GM23338 (cell line): ENCODE results near the gene SNN. TPM values are rescaled to one million over a fixed set of nuclear protein-coding genes. Genes with fewer than 3 reads are reported as not detected.

Experiments used
- ATAC-seq: fragments of 200-7000 bp; cut with Tn5 transposase; 3 replicates; pipeline ENCODE4 v1.9.1; 2020
- DNase-seq: peaks from one replicate; pipeline ENCODE4 v3.0.0-alpha.2; 2015; ENCODE audit warnings: low spot score
- H2AFZ ChIP-seq: fragments of 200-600 bp; sonication (generic); 2 replicates; pipeline ENCODE4 v1.8.0; 2016; ENCODE audit warnings: antibody characterized with exemption, mild to moderate bottlenecking, moderate library complexity
- H3F3A ChIP-seq: fragments of 200-600 bp; sonication (generic); replicated peaks from 2 replicates; pipeline ENCODE4 v1.8.0; 2017; ENCODE audit warnings: antibody characterized with exemption, mixed run types, low read depth
- H3K27ac ChIP-seq: fragments of 200-600 bp; sonication (generic); 2 replicates; pipeline ENCODE4 v1.6.1; 2016; ENCODE audit warnings: low read depth
- H3K27me3 ChIP-seq: fragments of 200-600 bp; sonication (generic); 2 replicates; pipeline ENCODE4 v1.8.0; 2016; ENCODE audit warnings: mild to moderate bottlenecking, mixed run types, moderate library complexity; ENCODE audit not compliant: insufficient read depth
- H3K36me3 ChIP-seq: fragments of 200-600 bp; sonication (generic); 2 replicates; pipeline ENCODE4 v1.8.0; 2016; ENCODE audit warnings: mild to moderate bottlenecking; ENCODE audit not compliant: insufficient read depth
- H3K4me1 ChIP-seq: fragments of 200-600 bp; sonication (generic); 2 replicates; pipeline ENCODE4 v1.8.0; 2016; ENCODE audit warnings: mild to moderate bottlenecking, moderate library complexity; ENCODE audit not compliant: insufficient read depth
- H3K4me2 ChIP-seq: fragments of 200-600 bp; sonication (generic); 2 replicates; pipeline ENCODE4 v1.7.1; 2017; ENCODE audit warnings: mixed run types
- H3K4me3 ChIP-seq: fragments of 200-600 bp; sonication (generic); 2 replicates; pipeline ENCODE4 v1.6.1; 2016; ENCODE audit warnings: mixed run types
- H3K79me2 ChIP-seq: fragments of 200-600 bp; sonication (generic); replicated peaks from 2 replicates; pipeline ENCODE4 v1.8.0; 2017; ENCODE audit warnings: mild to moderate bottlenecking; ENCODE audit not compliant: insufficient read depth
- H3K9me2 ChIP-seq: fragments of 200-600 bp; sonication (generic); 2 replicates; pipeline ENCODE4 v1.8.0; 2017; ENCODE audit not compliant: insufficient read depth
- H4K20me1 ChIP-seq: fragments of 200-600 bp; sonication (generic); replicated peaks from 2 replicates; pipeline ENCODE4 v1.8.0; 2017; ENCODE audit warnings: mild to moderate bottlenecking; ENCODE audit not compliant: insufficient read depth
- H3K27ac Mint-ChIP-seq: 2 replicates; pipeline ENCODE4 v1.8.0; 2020; ENCODE audit warnings: inconsistent platforms, mild to moderate bottlenecking, moderate library complexity, mixed read lengths
- H3K27me3 Mint-ChIP-seq: 3 replicates; pipeline ENCODE4 v1.8.0; 2022; ENCODE audit warnings: low read depth, mild to moderate bottlenecking, moderate library complexity, mixed read lengths, inconsistent platforms; ENCODE audit not compliant: insufficient read depth, poor library complexity
- H3K36me3 Mint-ChIP-seq: 3 replicates; pipeline ENCODE4 v1.8.0; 2021; ENCODE audit warnings: low read depth, mild to moderate bottlenecking, inconsistent platforms, moderate library complexity, mixed read lengths
- H3K4me1 Mint-ChIP-seq: 3 replicates; pipeline ENCODE4 v1.8.0; 2020; ENCODE audit warnings: mild to moderate bottlenecking, inconsistent platforms, mixed read lengths
- H3K4me3 Mint-ChIP-seq: 3 replicates; pipeline ENCODE4 v1.8.0; 2021; ENCODE audit warnings: moderate library complexity, mild to moderate bottlenecking, inconsistent platforms, mixed read lengths
- H3K9me3 Mint-ChIP-seq: 3 replicates; pipeline ENCODE4 v1.8.0; 2020; ENCODE audit warnings: moderate library complexity, mild to moderate bottlenecking, inconsistent platforms, mixed read lengths
- EZH2 ChIP-seq: fragments of 200-600 bp; sonication (generic); IDR thresholded peaks from one replicate; pipeline ENCODE4 v1.8.0; 2017; ENCODE audit warnings: antibody characterized with exemption, mild to moderate bottlenecking, low read depth; ENCODE audit not compliant: unreplicated experiment
- EZH2phosphoT487 ChIP-seq: fragments of 200-600 bp; sonication (generic); IDR thresholded peaks from one replicate; pipeline ENCODE4 v1.8.1; 2018; ENCODE audit warnings: antibody characterized with exemption; ENCODE audit not compliant: unreplicated experiment
- JUNB ChIP-seq: IDR thresholded peaks from one replicate; pipeline ENCODE4 v1.6.1; 2016; ENCODE audit warnings: antibody characterized with exemption; ENCODE audit not compliant: unreplicated experiment
- POLR2AphosphoS5 ChIP-seq: IDR thresholded peaks from 2 replicates; pipeline ENCODE4 v1.6.1; 2016; ENCODE audit warnings: antibody characterized with exemption, low read depth
- STAT1 ChIP-seq: IDR thresholded peaks from one replicate; pipeline ENCODE4 v1.6.1; 2016; ENCODE audit warnings: antibody characterized with exemption; ENCODE audit not compliant: unreplicated experiment
- ZNF331 ChIP-seq: fragments of 250-450 bp; sonication (Bioruptor Pico); IDR thresholded peaks from 2 replicates; pipeline ENCODE4 v1.5.0; 2020; ENCODE audit warnings: low read depth, mild to moderate bottlenecking, moderate library complexity
- ZNF462 ChIP-seq: fragments of 250-450 bp; sonication (Bioruptor Pico); IDR thresholded peaks from 2 replicates; pipeline ENCODE4 v1.5.0; 2020; ENCODE audit warnings: mild to moderate bottlenecking, moderate library complexity
- polyA plus RNA-seq: library from polyadenylated mRNA; unstranded; fragments of >200 nt; fragmentation: Nextera tagmentation; extraction: Ambion mirVana; gene quantifications from 2 replicates; pipeline ENCODE4 v1.2.1, GENCODE V29; 2016
- total RNA-seq: library from RNA; depleted of rRNA; stranded (reverse); fragments of >200 nt; shearing (Covaris generic); gene quantifications from 2 replicates; pipeline ENCODE4 v1.2.3, GENCODE V29; 2014

Gene SNN
- total and polyA plus RNA-seq, 2 experiments from 2014 or later: 19.0 to 63.3 TPM

GRCh38 chr16:11682655-11683096 is 14.4 kb downstream of the SNN start:
- Histone ChIP-seq H3F3A (0 out of 2 replicates have a peak, but pooled peaks cover 7% of the 10 kb centered on the region), H3K9me2 (no peaks in the 10 kb centered on the region), H3K27ac (peak overlapping the region; percentile 34; the same call in 1 of the 2 replicates), H4K20me1 (peaks cover 15% of the 10 kb centered on the region), H2AFZ (no peak overlapping the region), H3K79me2 (no peaks in the 10 kb centered on the region), H3K4me2 (no peak overlapping the region), H3K4me1 (0 out of 2 replicates have a peak, but pooled peaks cover 4% of the 10 kb centered on the region), H3K36me3 (peaks cover 18% of the 10 kb centered on the region; the same call in 1 of the 2 replicates), H3K27me3 (no peaks in the 10 kb centered on the region), H3K4me3 (no peak overlapping the region)
- H3K27ac Mint-ChIP-seq: no peak overlapping the region; the same call in 1 of the 2 replicates
- peaks cover 5% of the 10 kb centered on the region for H3K27me3 Mint-ChIP-seq
- H3K4me1 Mint-ChIP-seq: peaks cover 8% of the 10 kb centered on the region; the same call in 2 of the 3 replicates
- TF ChIP-seq ZNF462 (CRISPR knock-in tag): no peak
- no peak for TF ChIP-seq POLR2AphosphoS5
- peaks cover 39% of the 10 kb centered on the region; the same call in 2 of the 3 replicates for H3K36me3 Mint-ChIP-seq
- ATAC-seq (no peak), DNase-seq (no peak)
- H3K4me3 Mint-ChIP-seq: no peak overlapping the region
- no peaks in the 10 kb centered on the region; the same call in 2 of the 3 replicates for H3K9me3 Mint-ChIP-seq

GRCh38 chr16:11683145-11683544 is 14.9 kb downstream of the SNN start:
- peaks cover 4% of the 10 kb centered on the region for H3K27me3 Mint-ChIP-seq
- Histone ChIP-seq H3K27ac (peak overlapping the region; percentile 50), H3K4me3 (no peak overlapping the region), H3F3A (0 out of 2 replicates have a peak, but pooled peaks cover 5% of the 10 kb centered on the region), H3K27me3 (no peaks in the 10 kb centered on the region), H3K4me2 (no peak overlapping the region), H3K9me2 (no peaks in the 10 kb centered on the region), H3K79me2 (no peaks in the 10 kb centered on the region), H4K20me1 (peaks cover 13% of the 10 kb centered on the region; the same call in 1 of the 2 replicates), H3K36me3 (peaks cover 14% of the 10 kb centered on the region; the same call in 1 of the 2 replicates), H3K4me1 (0 out of 2 replicates have a peak, but pooled peaks cover 4% of the 10 kb centered on the region), H2AFZ (no peak overlapping the region)
- ATAC-seq: no peak
- peaks cover 8% of the 10 kb centered on the region; the same call in 2 of the 3 replicates for H3K4me1 Mint-ChIP-seq
- no peak for DNase-seq
- H3K36me3 Mint-ChIP-seq: peaks cover 35% of the 10 kb centered on the region; the same call in 2 of the 3 replicates
- peak overlapping the region; percentile 46; the same call in 1 of the 2 replicates for H3K27ac Mint-ChIP-seq
- H3K9me3 Mint-ChIP-seq: no peaks in the 10 kb centered on the region
- no peak overlapping the region for H3K4me3 Mint-ChIP-seq
- TF ChIP-seq JUNB (no peak), POLR2AphosphoS5 (no peak), EZH2 (no peak), STAT1 (no peak), EZH2phosphoT487 (no peak), ZNF331 (CRISPR knock-in tag) (no peak)
